ENCODE data around the gene INTS11.

INTS11 gene

GRCh38 chr1:1281533-1282321, 42.7 kb downstream of the INTS11 start:
- no peak for DNase-seq

DNA sequence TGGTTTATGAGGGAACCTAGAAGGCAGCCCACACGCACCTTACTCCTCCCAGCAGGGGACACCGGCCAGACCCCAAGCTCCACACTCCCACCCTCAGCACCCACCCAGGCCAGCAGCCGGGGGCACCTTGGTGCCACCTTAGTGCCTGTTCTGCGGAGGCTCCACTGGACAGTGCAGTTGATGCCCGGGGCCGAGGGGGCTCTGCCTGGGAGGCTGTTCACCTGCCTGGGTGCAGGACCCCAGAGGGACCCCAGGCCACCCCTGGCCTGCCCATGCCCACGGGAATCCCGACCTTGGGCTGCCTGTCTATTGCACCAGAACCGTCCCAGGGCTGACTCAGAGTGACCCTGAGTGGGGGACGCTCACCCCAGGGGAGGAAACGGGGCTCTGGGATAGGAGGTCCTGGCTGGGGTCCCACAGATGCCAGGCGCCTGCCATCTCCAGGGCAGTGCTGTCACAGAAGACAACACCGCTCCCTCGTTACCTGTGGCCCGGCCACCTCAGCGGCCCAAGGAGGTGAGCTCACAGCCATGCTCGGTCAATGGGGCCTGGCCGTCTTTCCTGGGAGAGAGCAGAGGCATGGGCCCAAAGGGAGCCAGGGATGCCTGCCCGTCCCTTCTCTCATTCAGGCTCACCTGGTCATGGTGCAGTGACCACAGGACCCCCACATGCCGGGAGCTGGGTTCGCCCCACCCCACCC, 43.5 kb downstream of the INTS11 start:
- DNase-seq = no peak

DNA sequence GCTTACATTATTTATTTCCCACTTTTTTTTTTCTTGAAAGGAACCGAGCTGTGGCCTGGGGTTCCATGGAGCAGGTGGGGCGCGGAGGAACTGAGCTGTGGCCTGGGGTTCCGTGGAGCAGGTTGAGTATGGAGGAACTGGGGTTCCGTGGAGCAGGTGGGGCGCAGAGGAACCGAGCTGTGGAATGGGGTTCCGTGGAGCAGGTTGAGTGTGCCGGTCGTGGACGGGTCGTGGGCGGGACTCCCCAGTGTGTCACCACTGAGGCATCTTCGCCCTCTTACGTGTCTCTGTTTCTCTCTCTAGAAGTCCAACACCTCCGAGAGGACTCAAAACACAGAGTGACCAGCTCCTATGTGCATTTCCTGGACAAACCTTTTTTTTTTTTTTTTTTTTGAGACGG, 45.4 kb downstream of the INTS11 start:
- no peak for DNase-seq

DNA sequence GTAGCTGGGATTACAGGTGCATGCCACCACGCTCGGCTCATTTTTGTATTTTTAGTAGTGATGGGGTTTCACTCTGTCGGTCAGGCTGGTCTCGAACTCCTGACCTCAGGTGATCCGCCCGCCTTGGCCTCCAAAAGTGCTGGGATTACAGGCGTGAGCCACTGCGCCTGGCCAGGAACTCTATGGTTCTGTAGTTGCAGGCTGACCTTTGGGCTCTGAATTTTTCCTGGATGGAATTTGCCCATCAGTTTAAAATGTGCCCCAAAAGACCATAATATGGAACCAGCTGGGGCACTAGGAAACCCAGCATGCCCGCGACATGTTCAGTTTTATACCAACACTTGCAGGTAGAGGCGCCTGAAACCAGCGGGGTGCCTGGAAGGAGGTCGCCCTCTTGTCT, 45.8 kb downstream of the INTS11 start:
- no peak for DNase-seq

GRCh38 chr1:1275836-1276235, 48.6 kb downstream of the INTS11 start:
- DNase-seq = no peak

DNA sequence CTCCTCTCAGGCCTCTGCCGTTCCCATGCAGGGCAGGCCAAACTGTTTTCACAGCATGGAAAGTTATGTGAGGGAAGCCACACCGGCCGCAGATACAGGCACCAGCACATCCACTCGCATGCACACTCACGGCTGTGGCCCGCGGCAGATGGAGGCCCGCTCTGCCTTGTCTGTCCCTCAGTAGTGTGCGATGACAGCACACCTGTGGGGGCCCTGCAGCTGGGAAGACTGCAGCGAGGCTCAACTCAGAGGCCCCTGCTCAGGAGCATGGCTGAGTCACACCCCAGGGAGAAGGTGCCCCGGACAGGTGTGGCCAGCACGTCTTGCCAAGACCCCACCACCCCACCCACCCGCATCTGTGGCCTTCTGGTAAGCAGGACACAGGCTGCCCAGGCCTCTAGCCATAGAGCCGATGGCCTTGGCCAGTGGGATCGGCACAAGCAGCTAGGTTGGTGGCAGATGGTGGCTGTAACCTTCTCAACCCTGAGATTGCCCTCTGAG, 49.5 kb downstream of the INTS11 start:
- DNase-seq = no peak

DNA sequence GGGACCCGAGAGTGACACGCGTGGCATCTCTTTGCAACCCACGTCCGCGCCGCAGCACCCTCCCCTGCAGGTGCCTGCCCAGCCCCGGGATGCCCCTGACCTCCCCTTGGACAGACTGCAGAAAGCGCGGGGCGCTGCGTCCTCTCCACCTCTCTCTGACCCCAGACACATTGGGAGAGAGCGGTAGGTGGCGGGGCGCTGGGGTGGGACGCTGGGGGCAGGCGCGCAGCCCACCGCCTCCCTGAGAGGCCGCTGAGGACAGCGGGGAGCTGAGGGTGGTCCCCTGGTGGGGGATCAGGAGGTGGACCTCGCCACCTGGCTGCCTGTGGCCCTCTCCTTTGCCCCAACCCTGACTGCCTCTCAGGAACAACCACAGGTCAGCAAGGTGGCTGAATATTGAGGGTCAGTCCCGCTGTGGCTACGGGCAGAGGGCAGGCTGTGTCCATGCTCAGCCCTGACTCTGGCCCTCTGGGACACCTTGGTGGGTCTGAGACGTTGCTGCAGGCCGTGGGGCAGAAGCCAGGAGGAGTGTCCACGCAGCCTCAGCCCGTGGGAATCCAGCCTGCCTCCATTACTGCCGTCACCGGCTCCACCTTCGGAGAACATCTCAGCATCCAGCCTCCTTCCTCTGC, 50.0 kb downstream of the INTS11 start:
- DNase-seq = no peak

GRCh38 chr1:1273512-1274298, 50.8 kb downstream of the INTS11 start, which contains the start of gene UBE2J2:
TSS of gene UBE2J2 (minus strand) at chr1:1273854. CDS start at chr1:1267992, 5,862 bp downstream.
- peak; percentile 90 for DNase-seq

DNA sequence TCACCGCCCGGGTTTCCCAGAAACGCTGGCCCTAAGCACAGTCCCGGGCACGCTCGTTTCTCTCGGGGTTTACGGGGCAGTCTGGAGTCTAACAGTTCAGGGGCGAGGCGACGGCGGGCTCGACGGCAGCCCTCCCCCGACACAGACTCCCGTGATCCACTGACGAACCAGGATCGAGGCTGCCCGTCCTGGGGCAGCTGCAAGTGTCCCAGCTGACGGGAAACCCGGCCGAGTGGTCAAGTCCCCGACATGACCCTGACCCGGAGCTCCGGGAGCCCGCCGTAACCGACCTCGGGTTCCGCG, 51.3 kb downstream of the INTS11 start:
- DNase-seq = no peak

DNA sequence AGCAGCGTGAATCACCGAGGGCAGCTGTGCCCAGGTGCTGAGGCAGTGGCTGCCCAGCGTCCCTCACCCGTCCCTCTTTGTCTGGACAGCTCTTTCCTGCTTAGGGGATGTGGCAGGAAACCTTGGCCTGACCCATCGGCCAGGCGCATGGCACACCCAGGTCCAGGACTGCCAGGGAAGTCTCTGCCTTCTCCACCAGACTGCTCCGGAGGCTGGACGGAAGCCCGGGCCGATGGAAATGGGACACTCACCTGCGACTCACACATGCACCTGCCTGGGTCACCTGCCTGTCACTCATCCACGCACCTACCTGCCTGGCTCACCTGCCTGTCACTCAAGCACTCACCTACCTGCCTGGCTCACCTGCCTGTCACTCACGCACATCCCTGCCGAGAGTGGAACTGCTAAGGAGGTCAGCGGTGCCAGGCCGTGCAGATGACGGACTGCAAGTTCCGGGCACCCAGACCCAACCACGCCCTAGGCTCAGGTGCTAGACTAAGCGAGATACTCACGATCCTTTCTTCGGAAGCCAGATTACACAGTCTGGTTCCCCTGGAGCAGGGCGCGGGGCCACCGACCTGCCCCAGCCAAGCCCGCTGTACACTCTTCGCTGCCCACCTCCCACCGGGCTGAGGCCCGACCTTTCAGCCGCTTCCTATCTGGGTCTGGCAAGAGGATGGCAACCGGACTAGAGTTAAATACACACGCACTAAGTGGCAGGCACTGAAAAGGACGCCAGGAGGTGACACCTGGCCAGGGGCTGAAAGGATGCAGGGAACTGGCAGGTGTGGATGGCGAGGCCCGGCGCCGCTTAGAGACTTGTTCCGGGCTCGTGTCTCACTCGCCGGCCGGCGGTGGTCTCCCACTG, 51.9 kb downstream of the INTS11 start:
- DNase-seq = no peak

DNA sequence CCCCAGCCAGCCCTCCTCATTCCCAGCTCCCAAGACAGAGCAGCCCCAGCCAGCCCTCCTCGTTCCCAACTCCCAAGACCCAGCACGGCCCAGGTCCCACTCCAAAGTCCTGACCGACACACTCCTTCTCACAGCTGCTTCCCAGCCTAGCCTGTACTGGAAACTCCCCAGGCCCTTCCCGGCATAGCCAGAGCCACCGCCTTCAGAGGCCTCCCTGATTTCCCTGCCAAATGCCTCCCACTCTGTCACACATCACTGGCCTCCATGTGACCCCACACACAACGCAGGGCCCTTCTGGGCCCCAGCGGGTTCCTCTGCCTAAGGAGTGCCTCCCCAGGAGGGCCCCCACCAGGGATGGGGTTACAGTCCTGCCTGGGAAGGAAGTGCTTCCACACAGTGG, 53.6 kb downstream of the INTS11 start:
- no peak for DNase-seq

GRCh38 chr1:1268284-1268682, 56.2 kb downstream of the INTS11 start:
- no peak for DNase-seq

DNA sequence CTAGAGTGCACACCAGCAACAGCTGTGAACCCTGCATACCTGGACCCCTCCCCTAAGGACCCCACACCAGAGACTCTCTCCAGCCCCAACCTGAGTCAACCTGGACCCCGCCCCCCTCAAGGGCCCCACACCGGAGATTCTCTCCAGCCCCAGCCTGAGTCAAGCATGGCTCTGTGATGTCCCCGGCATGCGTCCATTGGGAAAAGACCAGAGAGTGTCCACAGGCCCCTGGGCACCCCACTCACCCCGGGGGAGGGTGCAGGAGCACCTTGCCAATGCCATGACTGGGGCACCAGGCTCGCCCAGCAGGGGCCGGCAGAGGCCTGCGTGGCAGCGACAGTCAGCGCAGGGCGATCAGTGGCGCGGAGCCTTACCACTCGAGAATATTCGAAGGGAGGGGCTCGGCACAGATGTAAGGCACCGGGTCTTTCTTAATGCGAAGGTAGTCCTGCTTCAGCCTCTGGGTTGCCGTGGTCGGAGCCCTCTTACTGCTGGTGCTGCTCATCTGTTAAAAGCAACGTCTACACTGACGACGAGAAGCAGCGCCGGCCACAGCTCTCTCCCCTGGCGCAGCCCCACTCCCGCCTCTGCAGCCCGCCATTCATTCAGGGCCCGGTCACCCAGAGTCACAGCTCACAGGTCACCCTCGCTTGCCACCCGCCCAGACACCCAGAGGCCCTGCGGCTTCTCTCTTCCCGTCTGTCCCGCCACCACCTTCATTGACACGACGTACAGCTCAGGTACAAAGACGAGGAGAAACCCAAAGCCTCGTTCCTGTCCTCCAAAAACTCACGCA, 56.8 kb downstream of the INTS11 start:
- DNase-seq = no peak

DNA sequence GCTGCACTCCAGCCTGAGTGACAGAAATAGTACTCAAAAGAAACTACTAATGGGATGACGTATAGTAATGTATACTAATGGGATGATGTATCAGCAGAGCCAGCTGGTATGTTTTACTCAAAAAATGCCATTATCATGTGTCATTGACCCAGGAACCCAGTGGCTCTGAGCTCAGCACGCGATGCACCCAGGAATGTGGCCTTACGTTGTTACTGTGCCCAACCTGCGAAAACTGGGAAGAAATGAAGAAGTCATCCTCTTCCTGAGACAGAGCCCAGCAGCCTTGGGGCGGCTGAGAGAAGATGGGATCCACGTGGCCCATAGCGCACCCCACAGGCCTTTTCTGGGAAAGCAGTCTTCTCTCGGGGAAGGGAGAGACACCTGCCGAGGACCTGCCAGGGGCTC, 59.6 kb downstream of the INTS11 start:
- DNase-seq = no peak

DNA sequence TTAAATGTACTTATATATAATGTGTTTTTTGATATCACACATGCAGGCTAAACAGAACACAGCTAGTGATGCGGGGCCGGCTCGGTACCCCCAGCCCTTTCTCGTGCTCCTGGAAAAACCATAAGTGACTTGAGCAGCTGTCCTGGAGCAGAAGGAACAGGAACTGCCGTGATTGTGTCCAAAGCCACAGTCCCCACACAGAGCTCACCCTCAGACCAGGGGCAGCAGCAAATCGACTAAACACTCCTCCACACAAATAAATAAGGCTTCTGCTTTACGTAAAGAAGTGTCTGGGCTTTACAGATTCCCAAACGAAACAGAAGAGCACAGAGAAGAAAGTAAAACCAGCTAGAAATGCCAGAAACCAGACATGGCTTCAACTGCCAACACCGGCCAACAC, 60.4 kb downstream of the INTS11 start:
- no peak for DNase-seq

- no peak for DNase-seq
These were observed 61.7 kb downstream of the INTS11 start for GRCh38 chr1:1262758-1263157.

DNA sequence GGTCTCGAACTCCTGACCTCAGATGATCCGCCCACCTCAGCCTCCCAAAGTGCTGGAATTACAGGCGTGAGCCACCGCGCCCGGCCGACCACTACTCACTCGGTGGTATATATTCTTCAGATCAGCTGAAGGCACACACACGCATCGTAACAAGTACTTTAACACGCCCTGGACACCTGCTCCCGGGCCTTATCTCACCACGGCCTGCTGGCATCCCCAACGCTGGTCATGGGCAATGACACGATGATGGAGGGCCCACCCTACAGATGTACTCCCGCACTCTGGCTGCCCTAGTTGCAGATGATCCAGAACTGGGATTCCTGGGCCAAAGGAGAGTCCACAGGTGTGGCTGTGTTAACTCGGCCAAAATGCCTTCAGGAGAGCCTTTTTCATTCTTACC, 62.4 kb downstream of the INTS11 start:
- no peak for DNase-seq
